H9 (cell line): ENCODE measurements around the gene RBM5. TPM values are rescaled to one million over a fixed set of nuclear protein-coding genes. Genes with fewer than 3 reads are reported as not detected.

Source experiments
- DNase-seq: peaks from one replicate; pipeline ENCODE4 v3.0.0-alpha.2; 2017
- H2AFZ ChIP-seq: one replicate; pipeline ENCODE4 v1.6.1; 2013; ENCODE audit warnings: mild to moderate bottlenecking, low read length, control low read depth, moderate library complexity
- H2AK5ac ChIP-seq: 2 replicates; pipeline ENCODE4 v1.6.1; 2013; ENCODE audit warnings: low read length, control low read depth, mixed read lengths; ENCODE audit not compliant: insufficient read length
- H2BK120ac ChIP-seq: one replicate; pipeline ENCODE4 v1.6.1; 2013; ENCODE audit warnings: low read depth, mild to moderate bottlenecking, low read length, control low read depth, inconsistent platforms; ENCODE audit not compliant: poor library complexity, severe bottlenecking
- H2BK12ac ChIP-seq: 2 replicates; pipeline ENCODE4 v1.6.1; 2013; ENCODE audit warnings: low read length, control low read depth, mixed read lengths, low read depth; ENCODE audit not compliant: insufficient read length
- H2BK15ac ChIP-seq: 2 replicates; pipeline ENCODE4 v1.6.1; 2013; ENCODE audit warnings: low read depth, low read length, control low read depth
- H2BK20ac ChIP-seq: one replicate; pipeline ENCODE4 v1.6.1; 2013; ENCODE audit warnings: low read depth, mild to moderate bottlenecking, low read length, control low read depth, inconsistent platforms; ENCODE audit not compliant: poor library complexity, severe bottlenecking
- H2BK5ac ChIP-seq: 2 replicates; pipeline ENCODE4 v1.6.1; 2013; ENCODE audit warnings: low read length, control low read depth, mixed read lengths; ENCODE audit not compliant: insufficient read length
- H3K14ac ChIP-seq: 2 replicates; pipeline ENCODE4 v1.6.1; 2013; ENCODE audit warnings: low read length, control low read depth; ENCODE audit not compliant: insufficient read depth
- H3K18ac ChIP-seq: 2 replicates; pipeline ENCODE4 v1.6.1; 2013; ENCODE audit warnings: low read depth, mild to moderate bottlenecking, mixed read lengths, low read length, control low read depth; ENCODE audit not compliant: insufficient read length
- H3K23ac ChIP-seq: 2 replicates; pipeline ENCODE4 v1.6.1; 2013; ENCODE audit warnings: low read length, control low read depth, mixed read lengths, low read depth; ENCODE audit not compliant: insufficient read length
- H3K23me2 ChIP-seq: 2 replicates; pipeline ENCODE4 v1.6.1; 2013; ENCODE audit warnings: low read depth, mild to moderate bottlenecking, mixed read lengths, low read length, control low read depth; ENCODE audit not compliant: insufficient read length, poor library complexity, severe bottlenecking
- H3K27ac ChIP-seq: 2 replicates; pipeline ENCODE4 v1.5.1; 2013; ENCODE audit warnings: low read length, control low read depth, mixed read lengths, low read depth; ENCODE audit not compliant: insufficient read length
- H3K27me3 ChIP-seq: 2 replicates; pipeline ENCODE4 v1.6.1; 2013; ENCODE audit warnings: low read length, control low read depth, inconsistent platforms; ENCODE audit not compliant: insufficient read depth
- H3K4ac ChIP-seq: 2 replicates; pipeline ENCODE4 v1.6.1; 2013; ENCODE audit warnings: low read depth, mild to moderate bottlenecking, control low read depth, inconsistent platforms, low read length, moderate library complexity
- H3K4me1 ChIP-seq: 2 replicates; pipeline ENCODE4 v1.6.1; 2013; ENCODE audit warnings: low read length, control low read depth, inconsistent platforms; ENCODE audit not compliant: insufficient read depth
- H3K4me2 ChIP-seq: 2 replicates; pipeline ENCODE4 v1.6.1; 2013; ENCODE audit warnings: low read length, control low read depth, mixed read lengths; ENCODE audit not compliant: insufficient read length, insufficient read depth
- H3K56ac ChIP-seq: 2 replicates; pipeline ENCODE4 v1.6.1; 2013; ENCODE audit warnings: low read depth, mild to moderate bottlenecking, mixed read lengths, low read length, control low read depth; ENCODE audit not compliant: insufficient read length
- H3K79me1 ChIP-seq: 2 replicates; pipeline ENCODE4 v1.6.1; 2013; ENCODE audit warnings: low read depth, mild to moderate bottlenecking, moderate library complexity, low read length, control low read depth, inconsistent platforms; ENCODE audit not compliant: insufficient read depth, poor library complexity, severe bottlenecking
- H3K79me2 ChIP-seq: 2 replicates; pipeline ENCODE4 v1.6.1; 2013; ENCODE audit warnings: low read length, control low read depth, inconsistent platforms; ENCODE audit not compliant: insufficient read depth
- H3K9ac ChIP-seq: 2 replicates; pipeline ENCODE4 v1.6.1; 2013; ENCODE audit warnings: low read length, control low read depth, mixed read lengths; ENCODE audit not compliant: insufficient read length; ENCODE audit errors: extremely low read depth
- H3K9me3 ChIP-seq: one replicate; pipeline ENCODE4 v1.6.1; 2013; ENCODE audit warnings: low read depth, low read length, inconsistent platforms; ENCODE audit not compliant: control insufficient read depth
- H3T11ph ChIP-seq: one replicate; pipeline ENCODE4 v1.6.1; 2013; ENCODE audit warnings: mild to moderate bottlenecking, low read length, control low read depth, inconsistent platforms
- H4K20me1 ChIP-seq: one replicate; pipeline ENCODE4 v1.6.1; 2013; ENCODE audit not compliant: control insufficient read depth, insufficient read length, insufficient read depth
- H4K5ac ChIP-seq: 2 replicates; pipeline ENCODE4 v1.6.1; 2013; ENCODE audit warnings: low read depth, mild to moderate bottlenecking, mixed read lengths, low read length, control low read depth; ENCODE audit not compliant: insufficient read length
- H4K8ac ChIP-seq: replicated peaks from 2 replicates; pipeline ENCODE4 v1.6.1; 2013; ENCODE audit warnings: low read length, control low read depth, mixed read lengths, low read depth; ENCODE audit not compliant: insufficient read length
- H4K91ac ChIP-seq: 2 replicates; pipeline ENCODE4 v1.6.1; 2013; ENCODE audit warnings: low read depth, mild to moderate bottlenecking, moderate library complexity, mixed read lengths, low read length, control low read depth; ENCODE audit not compliant: insufficient read length
- H3K27ac Mint-ChIP-seq, 3 experiments: 2 replicates in 2 of 3; 3 replicates in 1 of 3; pipeline ENCODE4 v1.8.0; 2020 to 2021; ENCODE audit warnings: mixed read lengths in 3 of 3, mild to moderate bottlenecking in 1 of 3, moderate library complexity in 1 of 3
- H3K27me3 Mint-ChIP-seq: 2 replicates; pipeline ENCODE4 v1.8.0; 2021; ENCODE audit warnings: low read depth, mild to moderate bottlenecking, moderate library complexity, mixed read lengths
- H3K36me3 Mint-ChIP-seq, 3 experiments: 2 replicates in 2 of 3; 3 replicates in 1 of 3; pipeline ENCODE4 v1.8.0; 2020 to 2021; ENCODE audit warnings: low read depth in 3 of 3, mixed read lengths in 3 of 3; ENCODE audit not compliant: insufficient read depth in 1 of 3
- H3K4me1 Mint-ChIP-seq, 2 experiments: 2 replicates each; pipeline ENCODE4 v1.8.0; 2020; ENCODE audit warnings: mixed read lengths in 2 of 2
- H3K4me3 Mint-ChIP-seq, 2 experiments: 2 replicates in 1 of 2; 3 replicates in 1 of 2; pipeline ENCODE4 v1.8.0; 2020 to 2021; ENCODE audit warnings: mild to moderate bottlenecking in 2 of 2, mixed read lengths in 2 of 2, moderate library complexity in 1 of 2
- H3K9me3 Mint-ChIP-seq, 2 experiments: 2 replicates in 1 of 2; 3 replicates in 1 of 2; pipeline ENCODE4 v1.8.0; 2020; ENCODE audit warnings: mild to moderate bottlenecking in 2 of 2, mixed read lengths in 2 of 2, moderate library complexity in 1 of 2
- CTCF ChIP-seq: fragments of 200-600 bp; sonication (generic); conservative IDR thresholded peaks from 3 replicates; pipeline ENCODE4 v1.8.0; 2021; ENCODE audit warnings: antibody characterized with exemption, mild to moderate bottlenecking
- WGBS: extraction: QIAGEN DNeasy Blood & Tissue Kit; methylation state at CpG from one replicate; pipeline ENCODE4 v1.1.7; 2013; ENCODE audit warnings: missing lambda C conversion rate, low lambda C conversion rate, mixed read lengths; ENCODE audit not compliant: insufficient read length; ENCODE audit errors: extremely low coverage; 5-methylcytosine and 5-hydroxymethylcytosine counted together
- total RNA-seq: library from RNA; stranded (reverse); gene quantifications from 2 replicates; pipeline ENCODE4 v1.2.1, GENCODE V29; 2021

RBM5 gene
- total RNA-seq, 1 experiment from 2014 or later: 123 TPM

GRCh38 chr3:50100956-50101845 lies 12.5 kb downstream of the RBM5 start:
- Mint-ChIP-seq H3K36me3 (peaks cover 54 to 94% (median 87%) of the 10 kb centered on the region in 3 experiments; a peak in 6 of 7 replicates), H3K27me3 (no peaks in the 10 kb centered on the region), H3K9me3 (no peaks in the 10 kb centered on the region), H3K27ac (no peak overlapping the region), H3K4me3 (no peak overlapping the region), H3K4me1 (no peaks in the 10 kb centered on the region)
- Histone ChIP-seq H2BK5ac (no peak overlapping the region), H3K27ac (no peak overlapping the region), H3T11ph (no peak overlapping the region), H4K5ac (no peak overlapping the region), H2AK5ac (no peak overlapping the region), H3K27me3 (no peaks in the 10 kb centered on the region), H3K18ac (no peak overlapping the region), H3K79me2 (no peaks in the 10 kb centered on the region), H2BK12ac (no peak overlapping the region), H3K56ac (no peak overlapping the region), H3K23me2 (no peaks in the 10 kb centered on the region), H3K4me1 (no peaks in the 10 kb centered on the region), H4K91ac (no peak overlapping the region), H2BK15ac (no peak overlapping the region), H3K23ac (no peak overlapping the region), H3K9me3 (no peaks in the 10 kb centered on the region), H2BK120ac (no peak overlapping the region), H3K14ac (no peak overlapping the region), H2AFZ (no peak overlapping the region), H4K20me1 (no peaks in the 10 kb centered on the region), H2BK20ac (no peak overlapping the region), H3K9ac (no peak overlapping the region), H3K4ac (no peak overlapping the region), H4K8ac (no peak overlapping the region), H3K79me1 (peaks cover 4% of the 10 kb centered on the region), H3K4me2 (no peak overlapping the region)
- no CpG with 5 or more reads among the region's 4 CpGs for WGBS
- no peak for TF ChIP-seq CTCF
- DNase-seq: no peak
